GM21528 (cell line): ENCODE measurements around the gene UGT1A10.

Source experiments
- ATAC-seq: cut with Tn5 transposase; IDR thresholded peaks from one replicate; pipeline ENCODE4 v1.9.1; 2021; ENCODE audit warnings: mild to moderate bottlenecking, moderate library complexity; ENCODE audit not compliant: unreplicated experiment, low FRiP score

The UGT1A10 gene

DNA sequence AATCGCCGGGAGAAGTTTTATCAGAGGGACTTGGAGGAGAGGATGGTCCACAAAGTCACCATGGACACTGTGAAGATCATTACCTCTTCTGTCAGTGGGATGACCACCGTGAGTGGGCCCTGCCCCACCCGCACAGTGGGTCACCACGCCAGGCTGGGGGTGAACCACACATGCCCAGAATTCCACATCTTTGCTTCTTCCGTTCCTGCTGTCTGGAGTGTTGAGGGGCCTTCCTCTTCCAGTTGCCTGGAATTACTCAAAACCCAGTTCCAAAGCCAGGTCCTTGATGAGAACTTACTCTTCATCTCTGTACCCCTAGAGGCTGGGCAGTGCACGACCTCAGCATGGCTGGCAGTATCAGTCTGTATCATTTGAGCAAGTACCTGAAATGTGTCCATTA lies 164.0 kb downstream of the UGT1A10 start:
- ATAC-seq = no peak

DNA sequence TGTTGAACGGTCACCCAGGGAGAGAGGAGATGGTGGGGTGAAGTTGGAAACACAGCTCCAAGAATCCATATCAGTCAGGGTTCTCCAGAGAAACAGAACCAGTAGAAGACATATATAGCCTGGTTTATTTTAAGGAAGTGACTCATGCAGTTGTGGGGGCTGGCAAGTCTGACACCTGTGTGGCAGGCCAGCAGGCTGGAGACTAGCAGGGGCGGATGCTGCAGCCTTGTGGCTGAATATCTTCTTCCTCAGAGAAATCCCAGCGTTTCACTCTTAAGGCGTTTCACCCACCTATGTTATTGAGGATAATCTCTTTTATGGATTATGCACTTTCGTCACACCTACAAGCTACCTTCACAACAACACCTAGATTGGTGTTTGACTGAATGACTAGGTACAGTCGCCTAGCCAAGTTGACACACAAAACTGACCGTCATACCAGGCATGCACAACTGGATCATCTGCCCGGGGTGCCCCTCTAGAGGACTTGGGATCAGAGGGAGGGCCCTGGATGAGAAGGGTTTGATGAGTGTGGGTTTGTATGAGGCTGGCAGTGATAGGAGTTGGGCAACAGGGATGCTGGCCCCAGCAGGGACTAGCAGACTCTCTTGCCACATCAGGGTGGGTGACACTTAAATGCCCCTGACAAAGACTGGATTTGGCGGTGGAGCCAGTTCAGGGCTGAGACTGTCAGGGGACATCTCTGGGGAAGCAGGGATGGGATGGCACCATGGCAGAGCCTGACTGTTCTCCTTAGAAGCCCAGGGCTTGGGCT lies 165.3 kb downstream of the UGT1A10 start:
- ATAC-seq = no peak

DNA sequence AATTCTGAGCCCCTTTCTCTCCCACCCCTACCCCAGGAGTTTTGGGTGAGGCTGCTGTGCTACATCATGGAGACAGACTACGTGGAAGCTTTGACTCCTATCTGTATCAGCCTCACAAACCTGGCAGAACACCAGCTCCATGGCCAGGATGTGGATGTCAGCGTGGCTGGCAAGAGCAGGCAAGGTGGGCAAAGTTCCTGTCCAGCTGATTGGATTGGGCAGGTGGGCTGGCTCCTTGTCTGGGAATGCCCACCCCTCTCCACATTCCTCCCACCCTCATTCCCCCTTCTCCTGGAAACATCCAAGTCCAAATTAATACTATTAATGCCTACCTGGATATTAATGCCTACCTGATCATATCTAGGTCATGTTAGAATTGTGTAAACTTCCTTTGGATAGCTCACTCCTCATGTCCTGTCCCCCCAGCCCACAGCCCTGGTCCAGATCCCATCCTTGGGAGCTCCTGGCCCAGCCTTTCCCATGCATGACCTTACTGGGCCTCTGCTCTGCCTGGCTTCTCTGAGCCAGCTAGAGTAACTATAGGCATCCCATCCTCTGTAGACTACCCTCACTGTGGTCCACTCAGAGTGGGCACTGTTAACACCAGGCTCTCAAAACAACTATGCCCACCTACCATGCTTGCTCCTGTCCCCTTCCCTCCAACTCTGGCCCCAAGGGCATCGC lies 166.0 kb downstream of the UGT1A10 start:
- ATAC-seq = no peak

GRCh38 chr2:233803292-233803911 lies 167.2 kb downstream of the UGT1A10 start:
- ATAC-seq = no peak

DNA sequence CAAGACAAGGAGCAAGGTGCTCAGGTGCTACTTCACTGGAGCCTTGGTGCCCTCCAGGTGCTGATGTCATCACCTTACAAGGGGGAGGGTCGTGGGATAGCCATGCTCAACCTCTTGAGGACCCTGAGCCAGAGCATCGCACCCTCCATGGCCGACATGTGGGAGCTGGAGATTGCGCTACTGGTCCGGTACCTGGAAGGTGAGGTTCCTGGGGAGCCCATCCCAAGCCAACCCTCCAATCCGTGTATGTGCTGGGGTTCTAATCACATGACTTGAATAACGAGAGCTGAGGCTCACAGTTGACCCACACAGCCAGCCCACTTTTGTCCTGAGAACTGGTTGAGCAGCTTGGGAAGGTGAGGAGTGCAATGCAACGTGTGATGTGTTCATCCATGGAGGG lies 167.7 kb downstream of the UGT1A10 start:
- ATAC-seq = no peak

DNA sequence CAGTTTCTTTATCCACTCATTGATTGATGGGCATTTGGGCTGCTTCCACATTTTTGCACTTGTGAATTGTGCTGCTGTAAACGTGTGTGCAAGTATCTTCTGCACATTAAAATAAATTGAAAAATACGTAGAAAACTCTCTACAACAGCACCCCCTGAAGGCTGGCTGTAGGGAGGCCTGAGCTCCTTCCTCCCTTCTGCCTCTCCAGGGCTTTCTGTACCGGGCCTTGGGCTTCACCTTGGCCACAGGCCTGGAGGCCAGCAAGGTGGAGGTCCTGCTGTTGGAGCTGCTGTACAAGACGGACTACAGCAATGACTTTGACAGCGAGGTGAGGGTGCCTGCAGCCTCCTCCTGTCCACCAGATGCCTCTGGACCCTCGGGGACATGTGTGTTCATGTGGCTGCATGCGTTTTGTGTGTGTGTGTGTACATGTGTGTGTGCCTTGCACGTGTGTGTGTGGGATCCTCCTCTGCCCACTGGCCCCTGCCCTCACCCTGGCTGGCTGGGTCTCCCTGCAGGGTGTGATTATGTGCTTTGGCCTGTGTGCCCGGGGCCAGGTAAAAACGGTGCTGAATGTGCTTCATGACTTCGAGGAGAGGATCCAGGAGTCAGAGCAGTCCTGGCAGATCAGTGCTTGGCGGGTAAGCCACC lies 171.1 kb downstream of the UGT1A10 start:
- ATAC-seq = no peak

DNA sequence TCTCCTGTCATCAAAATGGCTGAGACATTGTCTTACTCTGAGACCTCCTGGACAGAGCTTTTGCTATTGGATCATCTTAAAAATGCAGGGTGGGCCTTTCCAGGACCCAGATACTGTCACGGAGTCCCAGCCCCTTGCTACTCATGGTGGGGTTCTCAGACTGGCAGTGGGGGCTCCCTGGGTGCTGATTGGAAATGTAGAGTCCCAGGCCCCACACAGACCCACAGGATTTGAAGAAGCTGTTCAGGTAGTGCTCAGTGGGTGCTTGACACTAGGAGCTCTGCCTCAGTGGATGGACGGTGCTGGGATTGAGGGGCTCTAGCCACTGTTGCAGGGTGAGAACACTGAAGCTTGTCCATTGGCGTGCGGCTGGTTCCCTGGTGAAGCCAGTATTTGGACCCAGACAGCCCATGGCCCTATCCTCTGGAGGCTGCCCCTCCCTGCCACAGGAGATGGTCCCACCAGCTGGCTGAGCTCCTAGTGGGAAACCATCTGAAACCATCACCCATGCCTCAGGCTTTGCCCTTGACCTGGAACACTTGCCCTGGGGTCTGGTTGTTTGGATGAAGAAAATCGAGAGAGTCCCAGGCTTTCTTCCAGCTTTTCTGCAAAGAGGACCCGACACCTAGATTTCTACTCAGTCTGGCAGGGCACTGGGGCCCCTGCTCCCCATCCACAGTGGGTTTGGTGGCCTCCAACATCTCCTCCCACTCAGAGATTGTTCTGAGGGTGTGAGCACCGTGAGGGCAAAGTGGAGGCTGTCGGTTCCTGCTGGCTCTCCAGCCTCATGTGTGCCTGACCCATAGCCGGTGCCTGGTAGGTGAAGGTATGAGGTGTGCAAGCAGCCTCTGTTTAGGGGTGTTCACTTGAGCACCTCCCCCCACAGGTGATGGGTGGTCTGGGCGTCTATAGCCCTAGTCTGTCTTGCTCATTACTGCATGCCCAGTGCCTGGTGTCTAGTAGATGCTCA lies 172.0 kb downstream of the UGT1A10 start:
- no peak for ATAC-seq

DNA sequence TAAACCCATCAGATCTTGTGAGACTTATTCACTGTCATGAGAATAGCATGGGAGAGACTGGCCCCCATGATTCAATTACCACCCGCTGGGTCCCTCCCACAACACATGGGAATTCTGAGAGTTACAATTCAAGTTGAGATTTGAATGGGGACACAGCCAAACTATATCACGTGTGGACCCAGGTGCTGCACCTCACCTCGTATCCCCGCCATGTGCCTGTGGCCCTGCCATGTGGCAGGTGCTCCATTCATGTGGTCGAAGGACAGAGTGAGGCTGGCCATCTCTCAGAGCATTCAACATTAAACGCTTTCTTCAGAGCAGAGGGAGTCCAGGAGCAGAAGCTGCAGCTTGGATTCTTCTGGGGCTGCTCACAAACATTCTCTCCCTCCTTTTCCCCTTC lies 174.1 kb downstream of the UGT1A10 start:
- no peak for ATAC-seq

DNA sequence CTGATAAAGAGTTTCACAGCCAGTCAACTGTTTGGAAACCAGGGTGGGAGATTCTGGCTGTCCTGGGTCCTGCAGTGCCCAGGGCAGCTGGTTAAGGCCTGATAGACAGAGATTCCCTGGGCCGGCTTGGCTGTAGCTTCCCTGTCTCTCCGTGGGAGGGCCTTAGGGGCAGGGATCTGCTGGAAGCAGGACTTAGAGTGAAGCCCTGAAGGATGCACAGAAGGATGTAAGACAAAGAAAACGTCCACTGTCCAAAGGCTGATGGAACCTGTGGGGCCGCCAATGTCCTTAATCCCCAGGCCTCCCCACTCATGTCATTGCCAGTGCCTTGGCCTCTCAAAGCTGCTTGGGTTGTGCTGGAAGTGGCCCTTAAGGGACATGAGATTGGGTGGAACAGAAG lies 174.8 kb downstream of the UGT1A10 start:
- ATAC-seq = no peak

DNA sequence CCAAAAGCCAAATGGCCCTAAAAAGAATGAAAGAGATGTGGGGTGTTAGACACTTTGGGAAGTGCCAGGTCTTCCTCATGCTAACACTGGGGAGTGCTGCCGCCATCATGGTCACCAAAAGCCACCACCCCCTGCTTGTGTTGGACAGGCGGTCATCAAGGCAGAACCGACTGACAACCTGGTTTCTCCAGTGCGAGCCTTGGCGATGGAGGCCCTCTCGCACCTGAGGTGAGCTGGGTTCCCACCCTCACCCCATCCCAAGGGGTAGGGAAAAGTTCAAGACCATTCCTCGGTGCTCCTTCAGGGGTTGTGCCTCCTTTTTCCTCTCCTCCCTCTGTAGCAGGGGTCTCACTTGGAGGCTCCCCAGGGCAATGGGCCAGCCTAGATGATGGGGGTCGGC lies 175.5 kb downstream of the UGT1A10 start:
- ATAC-seq = no peak

GRCh38 chr2:233813236-233814055 lies 177.2 kb downstream of the UGT1A10 start:
- no peak for ATAC-seq

- no peak for ATAC-seq
Observed at GRCh38 chr2:233814056-233814835, 178.0 kb downstream of the UGT1A10 start.

GRCh38 chr2:233815861-233816260 lies 179.6 kb downstream of the UGT1A10 start:
- no peak for ATAC-seq

DNA sequence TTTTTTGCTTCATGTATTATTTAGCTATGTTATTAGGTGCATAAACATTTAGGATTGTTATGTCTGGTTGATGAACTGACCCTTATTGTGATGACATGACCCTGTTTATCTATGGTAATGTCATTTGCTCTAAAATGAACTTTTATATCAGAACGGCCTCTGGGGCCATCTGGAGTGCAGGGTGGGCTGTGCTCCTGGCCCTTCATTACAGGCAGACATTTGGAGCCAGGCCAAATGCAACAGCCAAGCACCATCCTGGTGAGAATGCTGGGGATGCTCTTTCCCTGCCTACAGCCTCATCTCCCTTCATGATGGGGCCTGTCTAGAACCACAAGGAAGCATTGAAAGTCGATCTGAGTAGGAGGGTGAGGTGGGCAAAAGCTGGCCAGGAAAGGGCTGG lies 180.1 kb downstream of the UGT1A10 start:
- ATAC-seq = no peak

DNA sequence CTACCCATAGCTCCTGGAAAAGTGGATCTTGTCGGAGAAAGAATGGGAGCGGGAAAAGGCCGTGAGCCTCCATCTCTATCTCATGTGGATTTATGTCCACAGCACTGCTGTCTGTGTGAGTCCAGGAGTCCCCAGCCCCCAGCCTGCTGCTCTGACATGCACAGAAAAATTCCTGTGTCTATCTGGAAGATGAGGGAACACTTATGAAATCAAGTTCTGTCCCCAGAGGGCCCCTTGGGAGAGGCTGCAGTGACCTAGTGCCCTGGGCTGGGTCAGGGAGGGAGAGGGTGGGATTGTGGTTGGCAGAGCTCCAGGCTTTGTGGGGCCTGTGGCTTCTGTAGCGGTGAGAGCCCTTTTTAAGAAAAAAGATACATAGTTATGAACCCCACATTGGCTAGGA lies 180.5 kb downstream of the UGT1A10 start:
- no peak for ATAC-seq

GRCh38 chr2:233817361-233817911 lies 181.2 kb downstream of the UGT1A10 start:
- no peak for ATAC-seq

DNA sequence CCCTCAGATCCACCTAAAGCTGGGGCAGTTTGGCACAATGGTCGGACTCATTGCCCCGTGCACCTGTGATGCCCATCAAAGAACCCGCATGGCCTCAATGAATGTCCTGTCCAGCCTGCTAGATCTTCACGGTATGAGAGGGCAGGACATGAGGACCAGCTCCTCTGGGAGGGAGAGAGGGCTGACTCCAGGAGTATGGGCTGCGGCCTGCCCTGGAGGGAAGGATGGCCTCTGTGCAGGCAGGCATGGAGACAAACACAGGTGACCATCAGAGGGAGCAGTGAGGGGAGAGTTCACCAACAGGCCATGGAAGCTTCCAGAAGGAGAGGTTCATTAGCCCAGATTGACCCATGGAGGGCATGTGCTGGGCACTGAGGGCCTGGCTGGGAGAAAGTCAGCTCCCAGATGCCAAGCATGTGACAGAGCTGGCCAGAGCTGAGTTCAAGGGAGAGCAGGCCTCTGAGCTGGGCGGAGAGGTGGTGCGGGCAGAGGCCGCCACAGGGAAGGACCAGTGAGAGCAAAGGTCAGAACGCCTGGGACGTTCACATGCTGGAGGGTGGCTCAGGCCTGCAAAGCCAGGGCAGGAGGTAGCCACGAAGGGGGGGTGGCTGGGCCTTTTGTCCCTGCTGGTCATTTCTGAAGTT lies 181.9 kb downstream of the UGT1A10 start:
- no peak for ATAC-seq
